ENCODE results near the gene CWC22.

DNA sequence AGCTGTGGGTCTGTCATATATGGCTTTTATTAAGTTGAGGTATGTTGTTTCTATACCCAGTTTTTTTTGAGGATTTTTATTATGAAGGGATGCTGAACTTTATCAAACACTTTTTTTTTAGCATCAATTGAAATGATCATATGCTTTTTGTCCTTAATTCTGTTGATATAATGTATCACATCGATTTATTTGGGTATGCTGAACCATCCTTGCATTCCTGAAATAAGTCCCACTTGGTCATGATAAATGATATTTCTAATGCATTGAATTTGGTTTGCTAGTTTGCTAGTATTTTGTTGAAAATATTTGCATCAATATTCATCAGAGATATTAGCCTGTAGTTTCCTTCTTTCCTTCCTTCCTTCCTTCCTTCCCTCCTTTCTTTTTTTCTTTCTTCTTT, 22.5 kb upstream of the CWC22 start:
- TF ChIP-seq, protein P1, sequence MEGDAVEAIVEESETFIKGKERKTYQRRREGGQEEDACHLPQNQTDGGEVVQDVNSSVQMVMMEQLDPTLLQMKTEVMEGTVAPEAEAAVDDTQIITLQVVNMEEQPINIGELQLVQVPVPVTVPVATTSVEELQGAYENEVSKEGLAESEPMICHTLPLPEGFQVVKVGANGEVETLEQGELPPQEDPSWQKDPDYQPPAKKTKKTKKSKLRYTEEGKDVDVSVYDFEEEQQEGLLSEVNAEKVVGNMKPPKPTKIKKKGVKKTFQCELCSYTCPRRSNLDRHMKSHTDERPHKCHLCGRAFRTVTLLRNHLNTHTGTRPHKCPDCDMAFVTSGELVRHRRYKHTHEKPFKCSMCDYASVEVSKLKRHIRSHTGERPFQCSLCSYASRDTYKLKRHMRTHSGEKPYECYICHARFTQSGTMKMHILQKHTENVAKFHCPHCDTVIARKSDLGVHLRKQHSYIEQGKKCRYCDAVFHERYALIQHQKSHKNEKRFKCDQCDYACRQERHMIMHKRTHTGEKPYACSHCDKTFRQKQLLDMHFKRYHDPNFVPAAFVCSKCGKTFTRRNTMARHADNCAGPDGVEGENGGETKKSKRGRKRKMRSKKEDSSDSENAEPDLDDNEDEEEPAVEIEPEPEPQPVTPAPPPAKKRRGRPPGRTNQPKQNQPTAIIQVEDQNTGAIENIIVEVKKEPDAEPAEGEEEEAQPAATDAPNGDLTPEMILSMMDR (IDR thresholded peaks at IDR 0.05), result no peak
- TF ChIP-seq EP300 (IDR thresholded peaks at IDR 0.05; ENCODE audit: low read depth) (no peak), POLR2A (IDR thresholded peaks at IDR 0.05) (no peak)

Data from transverse colon (tissue), 3 donors.